Osteocyte (in vitro differentiated cells): ENCODE results near the gene PHKB. TPM values are rescaled to one million over a fixed set of nuclear protein-coding genes. Genes with fewer than 3 reads are reported as not detected.

Source experiments
- DNase-seq: peaks from one replicate; pipeline ENCODE4 v3.0.0; 2021; ENCODE audit warnings: mixed read lengths; ENCODE audit not compliant: unreplicated experiment; ENCODE audit errors: extremely low spot score
- H3K27ac Mint-ChIP-seq: one replicate; pipeline ENCODE4 v1.8.0; 2021; ENCODE audit warnings: mild to moderate bottlenecking, mixed read lengths; ENCODE audit not compliant: unreplicated experiment
- H3K27me3 Mint-ChIP-seq: one replicate; pipeline ENCODE4 v1.8.0; 2021; ENCODE audit warnings: mixed read lengths; ENCODE audit not compliant: unreplicated experiment
- H3K36me3 Mint-ChIP-seq: one replicate; pipeline ENCODE4 v1.8.0; 2021; ENCODE audit warnings: mixed read lengths; ENCODE audit not compliant: unreplicated experiment
- H3K4me1 Mint-ChIP-seq: one replicate; pipeline ENCODE4 v1.8.0; 2021; ENCODE audit warnings: mixed read lengths; ENCODE audit not compliant: unreplicated experiment
- H3K4me3 Mint-ChIP-seq: one replicate; pipeline ENCODE4 v1.8.0; 2021; ENCODE audit warnings: mild to moderate bottlenecking, moderate library complexity, mixed read lengths; ENCODE audit not compliant: unreplicated experiment
- H3K9me3 Mint-ChIP-seq: one replicate; pipeline ENCODE4 v1.8.0; 2021; ENCODE audit warnings: mixed read lengths; ENCODE audit not compliant: unreplicated experiment
- CTCF ChIP-seq: fragments of 200-600 bp; sonication (generic); IDR thresholded peaks from 2 replicates; pipeline ENCODE4 v1.5.0; 2021; ENCODE audit warnings: antibody characterized with exemption, mild to moderate bottlenecking, moderate library complexity
- total RNA-seq: library from RNA; stranded (reverse); gene quantifications from 2 replicates; pipeline ENCODE4 v1.2.1, GENCODE V29; 2021

PHKB gene
- total RNA-seq, 1 donor from 2014 or later, result 64.3 TPM

- H3K36me3 Mint-ChIP-seq, result peaks cover 19% of the 10 kb centered on the region
- peaks cover 12% of the 10 kb centered on the region for H3K9me3 Mint-ChIP-seq
- no peak for TF ChIP-seq CTCF
- peaks cover 13% of the 10 kb centered on the region for H3K4me1 Mint-ChIP-seq
- no peak for DNase-seq
- peak overlapping the region; percentile 42 for H3K27ac Mint-ChIP-seq
- H3K4me3 Mint-ChIP-seq, result no peak overlapping the region
- H3K27me3 Mint-ChIP-seq, result no peaks in the 10 kb centered on the region
These were observed 25.7 kb downstream of the PHKB start for GRCh38 chr16:47486856-47487255.

DNA sequence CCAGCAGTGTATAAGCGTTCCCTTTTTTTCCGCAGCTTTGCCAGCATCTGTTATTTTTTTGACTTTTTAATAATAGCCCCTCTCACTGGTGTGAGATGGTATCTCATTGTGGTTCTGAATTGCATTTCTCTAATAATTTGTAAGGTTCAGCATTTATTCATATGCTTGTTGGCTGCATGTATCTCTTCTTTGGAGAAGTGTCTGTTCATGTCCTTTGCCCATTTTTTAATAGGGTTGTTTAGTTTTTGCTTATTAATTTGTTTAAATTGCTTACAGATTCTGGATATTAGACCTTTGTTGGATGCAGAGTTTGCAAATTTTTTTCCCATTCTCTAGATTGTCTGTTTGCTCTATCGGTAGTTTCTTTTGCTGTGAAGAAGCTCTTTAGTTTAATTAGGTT is 26.9 kb downstream of the PHKB start:
- H3K36me3 Mint-ChIP-seq, result peaks cover 19% of the 10 kb centered on the region
- DNase-seq, result no peak
- no peaks in the 10 kb centered on the region for H3K27me3 Mint-ChIP-seq
- no peak for TF ChIP-seq CTCF
- no peak overlapping the region for H3K27ac Mint-ChIP-seq
- peaks cover 22% of the 10 kb centered on the region for H3K4me1 Mint-ChIP-seq
- no peak overlapping the region for H3K4me3 Mint-ChIP-seq
- peaks cover 12% of the 10 kb centered on the region for H3K9me3 Mint-ChIP-seq

GRCh38 chr16:47490471-47490870 is 29.3 kb downstream of the PHKB start:
- TF ChIP-seq CTCF, result no peak
- no peaks in the 10 kb centered on the region for H3K27me3 Mint-ChIP-seq
- peaks cover 19% of the 10 kb centered on the region for H3K36me3 Mint-ChIP-seq
- no peak overlapping the region for H3K4me3 Mint-ChIP-seq
- no peak overlapping the region for H3K27ac Mint-ChIP-seq
- peaks cover 33% of the 10 kb centered on the region for H3K4me1 Mint-ChIP-seq
- peaks cover 12% of the 10 kb centered on the region for H3K9me3 Mint-ChIP-seq
- DNase-seq, result no peak

GRCh38 chr16:47492036-47492427 is 30.9 kb downstream of the PHKB start:
- no peak overlapping the region for H3K4me3 Mint-ChIP-seq
- DNase-seq, result no peak
- no peaks in the 10 kb centered on the region for H3K27me3 Mint-ChIP-seq
- TF ChIP-seq CTCF, result no peak
- peak overlapping the region; percentile 29 for H3K27ac Mint-ChIP-seq
- peaks cover 18% of the 10 kb centered on the region for H3K36me3 Mint-ChIP-seq
- H3K9me3 Mint-ChIP-seq, result peaks cover 12% of the 10 kb centered on the region
- H3K4me1 Mint-ChIP-seq, result peaks cover 22% of the 10 kb centered on the region

GRCh38 chr16:47492428-47493377 is 31.6 kb downstream of the PHKB start:
- DNase-seq, result no peak
- H3K4me3 Mint-ChIP-seq, result peak overlapping the region; percentile 63
- peaks cover 22% of the 10 kb centered on the region for H3K4me1 Mint-ChIP-seq
- H3K36me3 Mint-ChIP-seq, result peaks cover 23% of the 10 kb centered on the region
- H3K27ac Mint-ChIP-seq, result peak overlapping the region; percentile 88
- no peak for TF ChIP-seq CTCF
- H3K27me3 Mint-ChIP-seq, result no peaks in the 10 kb centered on the region
- H3K9me3 Mint-ChIP-seq, result peaks cover 12% of the 10 kb centered on the region
